ENCODE measurements around the gene RNF141.
A peak's percentile ranks its signal among the peaks of the same experiment; 100 is the strongest.

The RNF141 gene

DNA sequence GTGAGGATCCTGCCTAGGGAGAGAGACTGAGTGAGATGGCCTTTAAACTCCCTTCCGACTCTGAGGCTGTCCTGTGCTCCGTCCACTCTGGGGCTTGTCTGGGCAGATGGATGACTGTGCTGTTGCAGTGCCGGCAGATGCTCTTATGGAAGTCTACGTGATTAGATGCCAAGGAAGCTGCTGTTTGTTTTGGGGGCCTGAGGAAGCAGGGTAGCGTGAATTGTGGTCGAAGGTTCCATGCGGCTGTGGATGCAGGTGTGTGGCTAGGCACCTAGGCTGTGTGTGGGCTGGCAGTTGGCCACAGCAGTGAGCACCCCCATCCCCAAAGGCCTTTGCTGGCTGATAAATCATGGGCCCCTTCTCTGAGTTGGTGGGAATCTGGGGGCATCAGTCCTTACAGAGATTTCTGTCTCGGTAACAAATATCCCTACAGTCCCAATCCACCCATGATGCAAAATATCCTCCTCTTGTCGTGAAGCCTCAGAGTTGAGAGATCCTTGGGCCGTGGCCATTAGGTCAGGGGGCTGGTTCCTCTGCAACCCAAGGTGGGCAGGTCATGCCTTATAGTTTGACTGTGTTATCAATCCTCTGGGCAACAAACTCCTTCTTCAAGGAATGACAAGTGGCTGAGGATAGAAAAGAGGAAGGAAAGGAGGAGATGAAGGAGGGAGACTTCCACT is 54.7 kb downstream of the RNF141 start:
- H4K91ac ChIP-seq (ENCODE audit: low read depth, low read length, poor library complexity) = no peak overlapping the region
- H3K4ac ChIP-seq (ENCODE audit: low read length) = no peak overlapping the region
- no peak overlapping the region for H2BK15ac ChIP-seq (ENCODE audit: low read length)
- WGBS, 2 donors (ENCODE audit: extremely low coverage in 2 of 2, insufficient read length in 2 of 2, insufficient replicate concordance in 1 of 2) = no CpG with 5 or more reads among the region's 10 CpGs
- peak overlapping the region; percentile 1 for H3K18ac ChIP-seq (ENCODE audit: low read length)
- no peak overlapping the region for H2BK5ac ChIP-seq (ENCODE audit: low read length)
- H3K9me3 ChIP-seq (replicated peaks in 1 of 2; ENCODE audit: control insufficient read depth in 2 of 2, insufficient read depth in 1 of 2, low read depth in 1 of 2, low read length in 2 of 2) = no peaks in the 10 kb centered on the region
- peak overlapping the region; percentile 18 for H3K9ac ChIP-seq (ENCODE audit: low read depth, low read length, poor library complexity)
- no peak overlapping the region for H3K23ac ChIP-seq (ENCODE audit: low read depth, low read length, poor library complexity)
- H3K79me1 ChIP-seq (ENCODE audit: low read depth, low read length) = no peaks in the 10 kb centered on the region
- no peak overlapping the region for H2BK120ac ChIP-seq (ENCODE audit: low read depth, low read length)
- H3K4me2 ChIP-seq (ENCODE audit: insufficient read depth, low read length, poor library complexity, severe bottlenecking) = no peak overlapping the region
- H3K27me3 ChIP-seq (ENCODE audit: control insufficient read depth in 3 of 3, insufficient read depth in 3 of 3, low read depth in 1 of 3, low read length in 3 of 3) = no peaks in the 10 kb centered on the region
- no peak overlapping the region for H2AFZ ChIP-seq (ENCODE audit: low read length)
- no peaks in the 10 kb centered on the region for H3K36me3 ChIP-seq (replicated peaks in 1 of 2; ENCODE audit: control insufficient read depth in 2 of 2, insufficient read depth in 2 of 2, low read length in 2 of 2)
- no peak overlapping the region for H3K27ac ChIP-seq (replicated peaks; ENCODE audit: low read length)
- peak overlapping the region; percentile 27 for H2AK5ac ChIP-seq (ENCODE audit: low read depth, low read length)
- H3K4me1 ChIP-seq (ENCODE audit: control insufficient read depth in 2 of 2, insufficient read depth in 1 of 2, low read depth in 1 of 2, low read length in 2 of 2) = peaks cover 7 to 11% of the 10 kb centered on the region in 2 donors
- no peak overlapping the region for H3K4me3 ChIP-seq (ENCODE audit: low read length in 2 of 2)
- no peak overlapping the region for H2BK12ac ChIP-seq (ENCODE audit: low read length)
- H4K8ac ChIP-seq (ENCODE audit: low read depth, low read length) = no peak overlapping the region
- no peak overlapping the region for H3K14ac ChIP-seq (ENCODE audit: low read length)
- no peak for DNase-seq (ENCODE audit: low spot score)

DNA sequence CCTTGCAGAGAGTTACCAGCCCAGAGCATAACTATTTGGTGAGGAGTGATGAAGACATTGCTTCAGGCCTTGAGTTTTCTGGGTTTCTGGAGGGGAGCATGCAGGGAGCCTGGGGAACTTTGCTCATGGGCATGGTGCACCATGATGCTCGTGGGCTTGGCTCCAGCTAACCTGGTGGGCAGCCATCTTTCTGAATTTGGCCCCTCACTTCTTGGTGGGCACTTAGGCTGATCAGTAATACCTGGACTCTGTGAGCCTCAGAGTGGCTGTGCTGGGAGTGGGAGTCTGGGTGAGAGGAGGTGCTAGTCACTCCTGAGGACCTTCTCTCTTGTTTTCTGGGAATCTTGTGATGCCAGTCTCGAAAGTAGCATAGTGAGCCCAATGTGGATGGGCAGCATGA is 55.3 kb downstream of the RNF141 start:
- H3K23ac ChIP-seq (ENCODE audit: low read depth, low read length, poor library complexity) = no peak overlapping the region
- no peak overlapping the region for H4K91ac ChIP-seq (ENCODE audit: low read depth, low read length, poor library complexity)
- no peak overlapping the region for H2AK5ac ChIP-seq (ENCODE audit: low read depth, low read length)
- no peaks in the 10 kb centered on the region for H3K27me3 ChIP-seq (ENCODE audit: control insufficient read depth in 3 of 3, insufficient read depth in 3 of 3, low read depth in 1 of 3, low read length in 3 of 3)
- no CpG with 5 or more reads among the region's 2 CpGs for WGBS, 2 donors (ENCODE audit: extremely low coverage in 2 of 2, insufficient read length in 2 of 2, insufficient replicate concordance in 1 of 2)
- H2BK120ac ChIP-seq (ENCODE audit: low read depth, low read length) = no peak overlapping the region
- H2BK15ac ChIP-seq (ENCODE audit: low read length) = no peak overlapping the region
- no peak overlapping the region for H2BK5ac ChIP-seq (ENCODE audit: low read length)
- no peak overlapping the region for H3K27ac ChIP-seq (replicated peaks; ENCODE audit: low read length)
- no peaks in the 10 kb centered on the region for H3K79me1 ChIP-seq (ENCODE audit: low read depth, low read length)
- H3K4ac ChIP-seq (ENCODE audit: low read length) = no peak overlapping the region
- no peak for DNase-seq (ENCODE audit: low spot score)
- H3K18ac ChIP-seq (ENCODE audit: low read length) = no peak overlapping the region
- H3K9me3 ChIP-seq (replicated peaks in 1 of 2; ENCODE audit: control insufficient read depth in 2 of 2, insufficient read depth in 1 of 2, low read depth in 1 of 2, low read length in 2 of 2) = no peaks in the 10 kb centered on the region
- H3K4me1 ChIP-seq (ENCODE audit: control insufficient read depth in 2 of 2, insufficient read depth in 1 of 2, low read depth in 1 of 2, low read length in 2 of 2) = peaks cover 2 to 5% of the 10 kb centered on the region in 2 donors
- H2AFZ ChIP-seq (ENCODE audit: low read length) = no peak overlapping the region
- H2BK12ac ChIP-seq (ENCODE audit: low read length) = no peak overlapping the region
- H3K9ac ChIP-seq (ENCODE audit: low read depth, low read length, poor library complexity) = no peak overlapping the region
- no peak overlapping the region for H4K8ac ChIP-seq (ENCODE audit: low read depth, low read length)
- H3K36me3 ChIP-seq (replicated peaks in 1 of 2; ENCODE audit: control insufficient read depth in 2 of 2, insufficient read depth in 2 of 2, low read length in 2 of 2) = no peaks in the 10 kb centered on the region
- H3K4me2 ChIP-seq (ENCODE audit: insufficient read depth, low read length, poor library complexity, severe bottlenecking) = no peak overlapping the region
- H3K4me3 ChIP-seq (ENCODE audit: low read length in 2 of 2) = no peak overlapping the region
- no peak overlapping the region for H3K14ac ChIP-seq (ENCODE audit: low read length)

DNA sequence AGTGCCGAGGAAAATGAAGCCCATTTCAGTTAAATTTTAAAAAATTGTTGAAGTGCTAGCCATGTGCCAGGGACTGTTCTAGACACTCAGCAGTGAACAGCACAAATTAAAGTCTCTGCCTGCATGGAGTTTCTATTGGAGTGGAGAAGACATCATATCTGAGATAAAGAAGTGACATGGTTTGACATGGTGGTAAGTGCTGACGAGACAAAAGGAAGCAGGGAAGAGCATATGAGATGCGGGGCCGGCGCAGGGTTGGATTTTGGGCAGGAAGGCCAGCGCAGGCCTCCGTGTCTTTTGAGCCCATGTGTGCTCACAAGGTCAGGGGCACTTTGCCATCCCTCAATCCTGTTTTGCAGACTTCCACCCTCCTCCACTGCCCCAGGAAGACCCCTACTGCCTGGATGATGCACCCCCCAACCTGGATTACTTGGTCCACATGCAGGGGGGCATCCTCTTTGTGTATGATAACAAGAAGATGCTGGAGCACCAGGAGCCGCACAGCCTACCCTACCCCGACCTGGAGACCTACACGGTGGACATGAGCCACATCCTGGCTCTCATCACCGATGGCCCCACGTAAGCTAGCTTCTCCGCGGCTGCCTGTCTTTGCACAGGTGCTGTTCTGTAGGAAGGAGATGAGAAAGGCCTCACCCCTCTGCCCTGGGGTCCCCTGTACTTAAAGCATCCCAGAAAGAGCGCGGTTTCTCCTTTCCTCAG is 56.4 kb downstream of the RNF141 start:
- no peak overlapping the region for H4K8ac ChIP-seq (ENCODE audit: low read depth, low read length)
- no peak overlapping the region for H2BK15ac ChIP-seq (ENCODE audit: low read length)
- no peak overlapping the region for H4K91ac ChIP-seq (ENCODE audit: low read depth, low read length, poor library complexity)
- H3K79me1 ChIP-seq (ENCODE audit: low read depth, low read length) = no peaks in the 10 kb centered on the region
- no CpG with 5 or more reads among the region's 16 CpGs for WGBS, 2 donors (ENCODE audit: extremely low coverage in 2 of 2, insufficient read length in 2 of 2, insufficient replicate concordance in 1 of 2)
- H3K14ac ChIP-seq (ENCODE audit: low read length) = no peak overlapping the region
- H3K4me1 ChIP-seq (ENCODE audit: control insufficient read depth in 2 of 2, insufficient read depth in 1 of 2, low read depth in 1 of 2, low read length in 2 of 2) = no peaks in the 10 kb centered on the region
- no peaks in the 10 kb centered on the region for H3K9me3 ChIP-seq (replicated peaks in 1 of 2; ENCODE audit: control insufficient read depth in 2 of 2, insufficient read depth in 1 of 2, low read depth in 1 of 2, low read length in 2 of 2)
- no peak overlapping the region for H3K18ac ChIP-seq (ENCODE audit: low read length)
- H3K27ac ChIP-seq (replicated peaks; ENCODE audit: low read length) = no peak overlapping the region
- H3K36me3 ChIP-seq (replicated peaks in 1 of 2; ENCODE audit: control insufficient read depth in 2 of 2, insufficient read depth in 2 of 2, low read length in 2 of 2) = no peaks in the 10 kb centered on the region
- H3K4me3 ChIP-seq (ENCODE audit: low read length in 2 of 2) = no peak overlapping the region
- H2BK12ac ChIP-seq (ENCODE audit: low read length) = no peak overlapping the region
- H2BK5ac ChIP-seq (ENCODE audit: low read length) = no peak overlapping the region
- H3K4me2 ChIP-seq (ENCODE audit: insufficient read depth, low read length, poor library complexity, severe bottlenecking) = no peak overlapping the region
- no peaks in the 10 kb centered on the region for H3K27me3 ChIP-seq (ENCODE audit: control insufficient read depth in 3 of 3, insufficient read depth in 3 of 3, low read depth in 1 of 3, low read length in 3 of 3)
- no peak overlapping the region for H2BK120ac ChIP-seq (ENCODE audit: low read depth, low read length)
- DNase-seq (ENCODE audit: low spot score) = no peak
- no peak overlapping the region for H2AFZ ChIP-seq (ENCODE audit: low read length)
- H3K23ac ChIP-seq (ENCODE audit: low read depth, low read length, poor library complexity) = no peak overlapping the region
- H3K4ac ChIP-seq (ENCODE audit: low read length) = no peak overlapping the region
- H3K9ac ChIP-seq (ENCODE audit: low read depth, low read length, poor library complexity) = no peak overlapping the region
- H2AK5ac ChIP-seq (ENCODE audit: low read depth, low read length) = no peak overlapping the region

DNA sequence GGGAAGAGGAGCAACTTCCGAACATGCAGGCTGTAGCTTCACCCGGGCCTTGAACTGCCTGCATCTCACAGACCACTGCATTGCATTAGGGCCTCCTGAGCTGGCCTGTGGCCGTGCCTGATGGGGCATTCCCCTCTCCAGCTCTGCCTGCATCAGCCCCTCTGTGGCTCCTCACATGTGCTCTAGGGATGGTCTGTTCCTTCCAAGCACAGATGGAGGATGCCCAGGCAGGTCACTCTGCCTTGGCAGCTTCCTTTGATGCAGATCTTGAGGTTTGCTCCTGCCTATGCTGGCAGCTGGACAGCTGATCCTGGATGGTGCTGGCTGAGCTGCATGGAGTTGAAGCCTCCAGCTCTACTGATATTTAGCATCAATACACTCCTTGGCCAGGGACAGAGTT is 57.4 kb downstream of the RNF141 start:
- Histone ChIP-seq H3K4ac (ENCODE audit: low read length) (no peak overlapping the region), H3K14ac (ENCODE audit: low read length) (no peak overlapping the region), H3K23ac (ENCODE audit: low read depth, low read length, poor library complexity) (peak overlapping the region; percentile 50), H3K18ac (ENCODE audit: low read length) (no peak overlapping the region), H2AFZ (ENCODE audit: low read length) (no peak overlapping the region), H3K9me3 (replicated peaks in 1 of 2; ENCODE audit: control insufficient read depth in 2 of 2, insufficient read depth in 1 of 2, low read depth in 1 of 2, low read length in 2 of 2) (no peaks in the 10 kb centered on the region), H2BK5ac (ENCODE audit: low read length) (no peak overlapping the region), H3K4me3 (ENCODE audit: low read length in 2 of 2) (peak overlapping the region in 1 of 2 donors; percentile 21), H3K27ac (replicated peaks; ENCODE audit: low read length) (no peak overlapping the region), H3K27me3 (ENCODE audit: control insufficient read depth in 3 of 3, insufficient read depth in 3 of 3, low read depth in 1 of 3, low read length in 3 of 3) (no peaks in the 10 kb centered on the region), H2BK12ac (ENCODE audit: low read length) (no peak overlapping the region), H3K79me1 (ENCODE audit: low read depth, low read length) (no peaks in the 10 kb centered on the region), H4K8ac (ENCODE audit: low read depth, low read length) (no peak overlapping the region), H2BK120ac (ENCODE audit: low read depth, low read length) (no peak overlapping the region), H2AK5ac (ENCODE audit: low read depth, low read length) (no peak overlapping the region), H4K91ac (ENCODE audit: low read depth, low read length, poor library complexity) (no peak overlapping the region), H3K36me3 (replicated peaks in 1 of 2; ENCODE audit: control insufficient read depth in 2 of 2, insufficient read depth in 2 of 2, low read length in 2 of 2) (no peaks in the 10 kb centered on the region), H3K4me2 (ENCODE audit: insufficient read depth, low read length, poor library complexity, severe bottlenecking) (no peak overlapping the region), H2BK15ac (ENCODE audit: low read length) (no peak overlapping the region), H3K4me1 (ENCODE audit: control insufficient read depth in 2 of 2, insufficient read depth in 1 of 2, low read depth in 1 of 2, low read length in 2 of 2) (no peaks in the 10 kb centered on the region), H3K9ac (ENCODE audit: low read depth, low read length, poor library complexity) (no peak overlapping the region)
- DNase-seq (ENCODE audit: low spot score) = no peak
- no CpG with 5 or more reads among the region's 3 CpGs for WGBS, 2 donors (ENCODE audit: extremely low coverage in 2 of 2, insufficient read length in 2 of 2, insufficient replicate concordance in 1 of 2)

Data from neuronal stem cell (in vitro differentiated cells).